ENCODE measurements around the gene WNK1.
"Not testable (repeated sequence)": the region's sequence is repeated elsewhere in the genome, so short reads cannot be mapped to it uniquely, and the experiment has no call there.

The WNK1 gene

GRCh38 chr12:913919-914698 lies 161.7 kb downstream of the WNK1 start:
- DNase-seq: no peak

DNA sequence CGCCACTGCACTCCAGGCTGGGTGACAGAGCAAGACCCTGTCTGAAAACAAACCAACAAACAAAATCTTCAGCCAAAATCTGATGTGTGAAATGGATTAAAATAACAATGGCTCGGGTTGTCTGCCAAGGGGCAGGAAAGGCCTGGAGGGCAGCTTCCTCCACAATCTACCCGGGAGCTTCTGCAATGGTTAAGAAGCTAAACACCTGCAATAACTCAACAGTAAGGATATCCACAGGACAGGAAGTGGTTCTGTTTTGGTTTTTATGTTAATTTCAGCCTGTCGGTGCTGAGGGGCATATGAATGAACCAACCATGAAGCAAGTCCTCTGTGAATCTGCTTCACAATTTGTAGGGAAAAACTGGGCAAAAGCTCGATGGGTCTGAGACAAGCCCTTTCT lies 162.7 kb downstream of the WNK1 start:
- no peak for DNase-seq

DNA sequence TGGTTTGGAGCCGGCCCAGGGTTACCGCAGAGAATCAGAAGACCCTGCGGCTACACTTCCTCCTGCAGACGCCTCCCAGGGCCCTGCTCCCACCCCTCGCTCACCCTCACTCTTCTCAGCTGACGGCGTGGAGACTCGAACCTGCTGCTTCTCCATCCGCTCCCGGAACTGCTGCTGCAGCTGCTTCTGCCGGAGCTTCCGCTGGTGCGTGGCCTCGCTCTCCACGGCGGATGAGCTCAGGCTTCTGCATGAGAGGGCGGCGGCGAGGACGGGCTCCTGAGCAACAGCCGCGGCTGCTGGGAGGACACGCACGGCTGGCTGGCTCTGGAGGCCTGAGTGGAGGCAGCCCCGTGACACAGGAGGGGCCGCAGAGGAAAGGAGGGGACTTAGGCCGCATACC lies 163.9 kb downstream of the WNK1 start:
- DNase-seq: peak in 1 of 4 experiments; percentile 30

DNA sequence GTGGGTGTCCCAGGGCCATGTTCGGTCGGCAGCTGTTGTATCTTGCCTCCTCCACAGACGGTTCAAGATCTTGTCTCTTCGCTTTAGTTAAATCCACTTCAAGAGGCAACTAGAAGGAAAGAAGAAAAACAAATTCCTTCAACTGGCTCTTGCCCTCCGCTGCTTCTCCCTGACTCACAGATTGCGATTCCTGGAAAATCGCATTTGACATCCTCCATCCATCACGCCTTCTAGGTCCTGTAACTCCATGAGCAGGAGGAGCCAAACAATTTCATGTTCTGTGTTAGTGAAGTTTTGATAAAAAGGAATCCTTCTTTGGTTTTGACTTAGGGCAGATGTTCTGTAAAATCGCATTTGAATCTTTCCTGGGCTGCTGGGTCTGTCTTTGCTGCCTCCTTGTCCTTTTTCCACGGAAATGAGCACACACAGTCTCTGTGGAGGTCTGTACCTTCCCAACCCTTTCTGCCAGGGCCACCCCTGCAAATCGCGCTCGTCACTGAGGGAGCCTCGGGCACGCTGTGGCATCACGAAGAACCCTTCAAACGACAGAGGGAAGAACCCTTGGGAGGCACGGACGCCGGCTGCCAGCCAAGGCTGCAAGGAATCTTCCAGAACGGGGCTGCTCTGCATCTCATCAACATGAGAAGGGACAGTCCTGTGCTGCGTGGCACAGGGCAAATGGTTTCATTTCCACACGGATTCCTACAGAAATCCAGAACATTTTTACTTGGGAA lies 164.5 kb downstream of the WNK1 start:
- DNase-seq: no peak

- no peak for DNase-seq
These were observed 168.3 kb downstream of the WNK1 start for GRCh38 chr12:920676-921075.

- no peak for DNase-seq
These were observed 169.9 kb downstream of the WNK1 start for GRCh38 chr12:922285-922684.

DNA sequence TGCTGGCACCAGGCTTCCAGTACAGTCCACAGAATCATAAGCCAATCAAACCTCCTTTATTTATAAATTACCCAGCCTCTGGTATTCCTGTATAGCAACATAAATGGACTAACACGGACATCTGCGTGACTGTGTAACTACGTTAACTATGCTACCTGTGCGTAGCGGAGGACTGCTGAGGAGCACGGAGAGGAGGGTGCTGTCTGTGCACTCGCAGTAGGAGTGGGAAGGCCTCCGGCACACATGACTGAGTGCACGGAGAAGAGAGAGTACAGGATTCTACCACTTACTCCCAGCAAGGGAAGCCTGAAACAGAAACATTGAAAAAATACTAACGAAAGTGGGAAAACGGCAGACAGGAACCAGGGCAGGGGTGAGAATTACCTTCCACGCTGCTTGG lies 174.3 kb downstream of the WNK1 start:
- DNase-seq: no peak

- DNase-seq: no peak
These were observed 178.7 kb downstream of the WNK1 start for GRCh38 chr12:931060-931459.

DNA sequence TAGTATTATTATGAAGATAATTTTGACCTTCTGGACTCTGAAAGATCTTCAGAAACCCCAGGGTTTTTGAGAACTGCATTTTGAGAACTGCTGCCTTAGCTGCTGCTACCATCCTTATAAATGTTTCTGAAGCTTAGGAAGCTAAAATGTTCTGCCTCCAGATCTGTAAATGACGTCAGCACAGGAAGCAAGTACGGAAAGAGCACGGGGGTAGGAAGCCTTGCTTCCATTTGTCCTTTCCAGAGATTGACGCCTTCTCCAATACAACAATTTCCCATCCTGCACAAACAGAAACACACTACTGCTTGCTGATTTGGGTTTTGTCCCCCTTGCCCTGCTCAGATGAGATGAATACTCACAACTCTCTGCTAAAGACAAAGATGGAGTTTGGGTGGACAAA lies 179.2 kb downstream of the WNK1 start:
- DNase-seq: no peak

DNA sequence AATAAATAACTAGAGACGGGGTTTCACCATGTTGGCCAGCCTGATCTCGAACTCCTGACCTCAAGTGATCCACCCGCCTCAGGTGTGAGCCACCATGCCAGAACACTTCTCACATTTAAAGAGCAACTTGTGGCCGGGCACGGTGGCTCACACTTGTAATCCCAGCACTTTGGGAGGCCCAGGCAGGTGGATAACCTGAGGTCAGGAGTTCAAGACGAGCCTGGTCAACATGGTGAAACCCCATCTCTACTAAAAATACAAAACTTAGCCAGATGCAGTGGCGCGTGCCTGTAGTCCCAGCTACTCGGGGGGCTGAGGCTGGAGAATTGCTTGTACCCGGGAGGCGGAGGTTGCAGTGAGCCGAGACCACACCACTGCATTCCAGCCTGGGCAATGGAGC lies 183.5 kb downstream of the WNK1 start:
- DNase-seq: not testable (repeated sequence)

DNA sequence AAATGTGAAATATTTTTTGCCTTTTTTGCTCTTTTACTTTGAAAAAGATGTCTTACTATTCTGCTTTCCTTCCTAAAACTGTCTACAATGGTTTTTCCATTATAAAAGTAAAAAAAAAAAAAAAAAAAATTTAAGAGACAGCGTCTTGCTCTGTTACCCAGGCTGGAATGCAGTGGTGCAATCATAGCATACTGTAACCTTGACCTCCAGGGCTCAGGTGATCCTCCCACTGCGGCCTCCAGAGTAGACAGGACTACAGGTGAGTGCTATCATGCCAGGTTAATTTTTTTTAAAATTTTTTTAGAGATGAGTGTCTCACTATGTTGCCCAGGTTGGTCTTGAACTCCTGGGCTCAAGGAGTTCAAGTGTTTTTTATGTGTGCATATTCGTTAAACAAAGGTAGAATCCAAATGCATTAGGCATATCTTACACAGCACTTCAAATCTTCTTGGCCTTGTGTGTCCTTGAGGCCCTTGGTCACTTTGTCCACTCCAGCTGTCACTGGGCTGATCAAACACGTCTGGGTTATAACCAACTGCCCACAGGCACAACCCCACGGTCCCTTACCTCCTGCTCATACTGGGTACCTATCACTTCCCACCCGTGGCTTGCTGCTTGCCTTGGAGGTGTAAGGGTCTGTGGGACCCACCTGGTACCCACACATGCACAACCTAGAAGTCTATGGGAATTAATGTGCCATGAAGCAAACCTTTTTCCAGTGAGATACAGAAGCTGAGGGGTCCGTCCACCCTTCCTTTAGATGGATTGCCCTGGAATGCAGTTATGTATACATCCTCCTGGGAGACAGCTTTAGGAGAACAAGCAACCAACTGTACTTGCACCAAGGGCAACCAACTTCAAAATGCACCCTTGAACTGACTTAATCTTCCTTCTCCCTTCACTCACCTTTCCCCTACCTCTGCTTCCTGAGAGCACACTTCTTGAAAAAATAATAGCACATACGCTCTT lies 184.3 kb downstream of the WNK1 start:
- no peak for DNase-seq

- no peak for DNase-seq
These were observed 186.4 kb downstream of the WNK1 start for GRCh38 chr12:938810-939209.

DNA sequence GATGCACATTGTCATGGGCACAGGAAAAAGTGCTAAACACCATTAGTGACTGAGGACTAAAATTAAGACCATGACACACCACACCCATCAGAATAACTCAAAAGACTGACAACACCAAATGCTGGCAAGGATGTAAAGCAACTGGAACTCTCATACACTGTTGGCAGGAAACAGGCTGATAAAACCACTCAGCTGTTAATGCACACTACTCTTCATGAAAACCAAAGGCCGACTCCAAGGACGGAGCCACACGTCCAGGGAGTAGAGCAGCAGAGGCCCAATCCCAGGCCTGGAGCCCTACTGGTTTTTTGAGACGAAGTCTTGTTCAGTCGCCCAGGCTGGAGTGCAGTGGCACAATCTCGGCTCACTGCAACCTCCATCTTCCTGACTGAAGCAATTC lies 190.7 kb downstream of the WNK1 start:
- DNase-seq: no peak

- no peak for DNase-seq
These were observed 191.8 kb downstream of the WNK1 start for GRCh38 chr12:944211-944610.

- DNase-seq: no peak
These were observed 193.8 kb downstream of the WNK1 start for GRCh38 chr12:946212-946611.

- DNase-seq: no peak
These were observed 194.3 kb downstream of the WNK1 start for GRCh38 chr12:946631-947030.

GRCh38 chr12:948238-948637 lies 195.9 kb downstream of the WNK1 start:
- no peak for DNase-seq

DNA sequence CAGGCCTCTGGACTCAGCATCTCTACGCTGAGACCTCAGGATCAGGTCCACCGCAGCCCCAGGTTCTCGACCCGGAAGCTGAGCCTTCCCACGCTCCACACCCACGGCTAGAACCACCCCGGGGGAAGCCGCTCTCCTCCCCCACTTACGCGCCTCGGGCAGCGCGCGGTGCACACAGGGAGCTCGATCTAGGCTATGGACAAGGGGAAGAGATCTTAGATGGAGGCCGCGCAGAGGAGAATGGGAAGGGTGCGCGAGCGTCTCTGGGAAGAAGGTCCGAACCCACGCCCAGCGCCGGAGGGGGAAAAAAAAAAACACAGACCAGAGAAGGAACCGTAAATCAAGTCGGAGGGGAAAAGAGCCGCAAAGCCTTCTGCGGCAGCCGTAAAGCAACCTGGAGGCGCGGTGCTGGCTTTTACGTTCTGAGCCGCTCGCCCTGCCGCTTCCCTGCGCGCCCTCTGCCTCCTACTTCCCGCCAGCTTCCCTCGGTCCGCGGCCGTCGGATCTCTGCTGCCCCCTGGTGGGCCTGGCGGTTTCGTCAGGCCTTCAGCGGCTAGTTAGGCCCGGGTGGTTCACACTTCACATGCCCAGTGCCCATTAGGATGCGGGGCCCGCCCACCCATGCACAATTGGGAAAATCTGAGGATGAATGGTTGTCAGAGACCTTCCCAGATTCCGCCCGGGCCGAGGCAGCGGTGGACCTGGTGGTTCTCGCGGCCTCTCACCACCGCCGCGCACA lies 197.2 kb downstream of the WNK1 start, which contains the start of gene RAD52:
Gene RAD52 (minus strand): TSS at position 242 of the 739 bp plus-strand sequence. CDS start 16,636 bp downstream, outside the sequence.
- DNase-seq: peak; percentile 96 to 97 (median 97)

DNA sequence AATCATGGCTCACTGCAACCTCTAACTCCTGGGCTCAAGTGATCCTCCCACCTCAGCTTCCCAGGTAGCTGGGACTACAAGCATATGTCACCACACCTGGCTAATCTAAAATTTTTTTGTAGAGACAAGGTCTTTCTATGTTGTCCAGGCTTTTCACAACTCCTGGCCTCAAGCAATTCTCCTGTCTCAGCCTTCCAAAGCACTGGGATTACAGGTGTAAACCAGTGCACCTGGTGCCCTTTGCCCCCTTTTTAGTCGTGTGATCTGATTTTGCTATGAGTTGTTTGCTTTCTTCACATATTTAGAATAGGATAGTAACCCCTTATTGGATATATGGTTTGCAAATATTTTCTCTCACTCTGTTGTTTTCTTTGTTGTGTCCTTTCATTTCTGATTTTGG lies 198.8 kb downstream of the WNK1 start:
- DNase-seq: no peak

GRCh38 chr12:953776-954175 lies 201.4 kb downstream of the WNK1 start:
- DNase-seq: no peak

DNA sequence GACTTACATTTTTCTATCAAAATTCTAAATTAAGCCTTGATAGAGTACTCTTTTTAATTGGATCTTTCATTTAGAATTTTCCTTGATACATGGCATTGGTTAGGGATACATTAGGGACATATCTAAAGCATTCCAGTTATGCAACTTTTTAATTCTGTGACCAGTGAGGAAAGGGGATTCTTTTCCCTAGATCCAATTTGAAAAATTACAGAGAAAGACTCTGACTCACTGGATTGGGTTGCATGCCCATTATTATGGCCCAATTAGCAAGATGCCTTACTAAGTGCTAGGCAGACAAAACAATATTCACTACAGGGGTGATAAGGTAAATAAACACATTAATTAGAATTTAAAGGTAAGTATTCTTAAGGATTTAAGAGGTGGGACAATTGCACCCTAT lies 202.4 kb downstream of the WNK1 start:
- no peak for DNase-seq

- DNase-seq: no peak
These were observed 203.6 kb downstream of the WNK1 start for GRCh38 chr12:955939-956338.
